Central memory CD8-positive, alpha-beta T cell (primary cell): Measurements from ENCODE around the gene KLHL14.

Experiments
- ATAC-seq: fragments of 150-1000 bp; cut with Tn5 transposase; replicated peaks from 2 replicates; pipeline ENCODE4 v1.10.0; 2022; ENCODE audit warnings: mild to moderate bottlenecking, moderate FRiP score, moderate number of reproducible peaks; ENCODE audit not compliant: poor library complexity, severe bottlenecking; ENCODE audit errors: extremely low read depth
- DNase-seq, 2 donors: peaks; one replicate each; pipeline ENCODE4 v3.0.0; 2021; ENCODE audit warnings: low spot score in 2 of 2
- H3K27ac Mint-ChIP-seq: one replicate; pipeline ENCODE4 v1.8.0; 2022; ENCODE audit warnings: low read depth, mild to moderate bottlenecking, moderate library complexity, mixed read lengths
- H3K27me3 Mint-ChIP-seq: one replicate; pipeline ENCODE4 v1.8.0; 2022; ENCODE audit warnings: mixed read lengths
- H3K36me3 Mint-ChIP-seq: one replicate; pipeline ENCODE4 v1.8.0; 2022; ENCODE audit warnings: mild to moderate bottlenecking, moderate library complexity, mixed read lengths; ENCODE audit not compliant: insufficient read depth
- H3K4me1 Mint-ChIP-seq: one replicate; pipeline ENCODE4 v1.8.0; 2022; ENCODE audit warnings: mixed read lengths
- H3K4me3 Mint-ChIP-seq: one replicate; pipeline ENCODE4 v1.8.0; 2022; ENCODE audit warnings: mild to moderate bottlenecking, moderate library complexity, mixed read lengths
- H3K9me3 Mint-ChIP-seq: one replicate; pipeline ENCODE4 v1.8.0; 2022; ENCODE audit warnings: mixed read lengths

Gene KLHL14

DNA sequence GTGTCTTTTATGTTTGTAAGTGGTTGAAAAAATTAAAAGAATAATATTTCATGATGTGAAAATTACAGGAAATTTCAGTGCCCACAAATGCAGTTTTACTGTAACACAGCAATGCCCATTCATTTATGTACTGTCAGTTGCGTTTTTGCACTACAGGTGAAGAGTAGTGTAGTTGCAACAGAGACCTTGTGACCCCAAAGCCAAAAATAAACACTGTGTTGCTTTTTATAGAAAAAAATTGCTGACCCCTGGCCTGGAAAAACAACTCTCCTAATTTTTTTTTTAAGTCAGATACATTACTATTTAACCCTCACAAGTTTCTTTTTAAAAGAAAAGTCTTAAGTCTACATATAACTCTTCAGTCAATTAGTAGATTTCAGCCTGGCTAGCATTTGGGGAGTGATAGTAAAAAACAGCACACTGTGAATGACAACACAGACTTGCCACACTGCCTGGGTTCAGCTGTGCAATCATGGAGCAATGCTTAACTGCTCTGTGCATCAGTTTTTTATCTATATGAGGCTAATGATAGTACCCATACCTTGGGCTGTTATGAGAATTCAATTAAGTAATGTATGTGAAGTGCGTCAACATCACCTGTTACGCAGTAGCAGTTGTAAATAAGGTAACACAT is 8.1 kb downstream of the KLHL14 start:
- H3K9me3 Mint-ChIP-seq: no peaks in the 10 kb centered on the region
- H3K27ac Mint-ChIP-seq: no peak overlapping the region
- H3K4me1 Mint-ChIP-seq: no peaks in the 10 kb centered on the region
- no peak for DNase-seq
- ATAC-seq: no peak
- H3K36me3 Mint-ChIP-seq: no peaks in the 10 kb centered on the region
- no peak overlapping the region for H3K4me3 Mint-ChIP-seq
- H3K27me3 Mint-ChIP-seq: peaks cover 17% of the 10 kb centered on the region

- ATAC-seq (no peak), DNase-seq (no peak)
- H3K9me3 Mint-ChIP-seq: no peaks in the 10 kb centered on the region
- no peak overlapping the region for H3K27ac Mint-ChIP-seq
- no peaks in the 10 kb centered on the region for H3K36me3 Mint-ChIP-seq
- no peaks in the 10 kb centered on the region for H3K4me1 Mint-ChIP-seq
- H3K27me3 Mint-ChIP-seq: peaks cover 3% of the 10 kb centered on the region
- H3K4me3 Mint-ChIP-seq: no peak overlapping the region
Measured at GRCh38 chr18:32763293-32763692, 9.5 kb downstream of the KLHL14 start.

DNA sequence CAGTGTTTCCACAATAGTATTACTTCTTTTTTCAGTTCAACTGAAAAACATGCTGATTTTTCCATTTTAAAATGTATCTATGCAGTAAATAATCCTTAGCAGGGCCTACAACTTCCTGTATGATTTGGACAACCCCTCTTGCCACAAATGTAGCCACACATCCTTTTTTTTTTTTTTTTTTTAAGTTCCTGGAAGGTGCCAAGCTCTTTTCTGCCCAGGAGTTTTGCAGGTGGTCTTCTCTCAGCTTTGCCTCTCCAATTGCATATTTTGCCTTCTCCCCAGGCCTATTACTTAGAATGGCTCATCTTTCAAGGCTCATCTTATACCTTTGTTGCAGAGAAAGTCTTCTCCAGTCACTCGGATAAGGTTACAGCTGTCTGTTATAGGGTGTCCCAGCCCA is 11.6 kb downstream of the KLHL14 start:
- H3K4me1 Mint-ChIP-seq: no peaks in the 10 kb centered on the region
- ATAC-seq (no peak), DNase-seq (no peak)
- no peaks in the 10 kb centered on the region for H3K9me3 Mint-ChIP-seq
- H3K27me3 Mint-ChIP-seq: no peaks in the 10 kb centered on the region
- H3K27ac Mint-ChIP-seq: no peak overlapping the region
- H3K36me3 Mint-ChIP-seq: no peaks in the 10 kb centered on the region
- H3K4me3 Mint-ChIP-seq: no peak overlapping the region

DNA sequence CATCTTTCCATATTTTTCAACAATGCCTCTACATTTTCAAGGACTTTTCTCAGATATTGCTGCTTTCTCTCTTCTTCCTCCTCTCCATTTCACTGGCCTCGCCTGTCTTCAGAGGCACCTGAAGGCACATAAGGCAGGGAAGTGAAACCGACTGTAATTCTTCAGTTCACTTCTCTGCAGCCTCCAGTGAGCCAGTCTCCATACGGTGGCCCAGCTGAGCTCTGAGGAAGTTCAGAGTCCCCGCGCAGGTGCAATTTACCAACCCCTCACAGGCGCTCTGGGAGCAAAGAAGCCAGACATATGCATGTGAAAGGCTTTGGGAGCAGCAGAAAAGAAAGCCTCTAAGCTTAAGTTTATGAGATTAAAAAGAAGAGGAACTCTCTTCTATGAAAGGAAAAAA is 12.4 kb downstream of the KLHL14 start:
- Mint-ChIP-seq H3K36me3 (no peaks in the 10 kb centered on the region), H3K27ac (no peak overlapping the region), H3K4me3 (no peak overlapping the region), H3K9me3 (no peaks in the 10 kb centered on the region), H3K27me3 (peaks cover 5% of the 10 kb centered on the region), H3K4me1 (no peaks in the 10 kb centered on the region)
- ATAC-seq (no peak), DNase-seq (no peak)

- Mint-ChIP-seq H3K4me3 (no peak overlapping the region), H3K27ac (no peak overlapping the region), H3K9me3 (no peaks in the 10 kb centered on the region), H3K36me3 (peaks cover 1% of the 10 kb centered on the region), H3K27me3 (peaks cover 12% of the 10 kb centered on the region), H3K4me1 (no peaks in the 10 kb centered on the region)
- ATAC-seq: no peak
- DNase-seq: no peak
Measured at GRCh38 chr18:32759611-32760167, 13.1 kb downstream of the KLHL14 start.

DNA sequence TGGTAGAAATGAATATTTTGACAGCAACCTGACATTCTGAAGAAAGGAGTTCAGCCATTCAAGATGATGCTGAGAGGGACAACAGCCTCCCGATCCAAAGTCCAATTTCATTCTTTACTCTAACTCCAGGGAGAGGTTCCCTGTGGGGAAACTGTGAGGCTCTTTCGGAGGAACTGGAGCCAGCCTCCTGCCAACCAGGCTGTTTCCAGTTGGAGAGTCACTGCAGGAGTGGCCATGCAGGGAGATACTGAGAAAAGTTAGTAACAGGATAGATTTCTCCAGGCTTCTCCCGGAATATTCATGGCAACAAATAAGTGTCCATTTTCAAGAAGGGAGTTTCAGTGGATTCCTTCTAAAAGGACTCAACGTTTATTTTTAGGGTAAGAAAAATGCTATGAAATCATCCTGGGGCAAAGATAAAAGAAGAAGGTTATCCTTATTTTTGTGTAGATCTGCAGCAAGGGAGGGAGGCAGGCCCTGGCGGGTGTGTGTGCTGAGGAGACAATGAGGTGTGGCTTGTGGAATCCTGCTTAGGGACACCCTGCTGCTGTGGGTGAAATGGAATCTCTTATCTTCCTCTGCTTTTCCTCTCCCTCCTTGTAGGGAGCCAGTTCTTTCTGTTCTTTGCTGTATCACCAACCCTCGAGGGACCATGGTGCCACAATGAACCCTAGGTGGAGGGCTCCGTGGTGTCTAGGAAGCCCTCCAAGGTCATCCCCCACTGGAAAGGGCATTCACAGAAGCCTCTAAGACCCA is 18.1 kb downstream of the KLHL14 start:
- Mint-ChIP-seq H3K27me3 (peaks cover 47% of the 10 kb centered on the region), H3K27ac (no peak overlapping the region), H3K9me3 (no peaks in the 10 kb centered on the region), H3K4me1 (peaks cover 6% of the 10 kb centered on the region), H3K4me3 (no peak overlapping the region), H3K36me3 (peaks cover 2% of the 10 kb centered on the region)
- DNase-seq (no peak), ATAC-seq (no peak)

DNA sequence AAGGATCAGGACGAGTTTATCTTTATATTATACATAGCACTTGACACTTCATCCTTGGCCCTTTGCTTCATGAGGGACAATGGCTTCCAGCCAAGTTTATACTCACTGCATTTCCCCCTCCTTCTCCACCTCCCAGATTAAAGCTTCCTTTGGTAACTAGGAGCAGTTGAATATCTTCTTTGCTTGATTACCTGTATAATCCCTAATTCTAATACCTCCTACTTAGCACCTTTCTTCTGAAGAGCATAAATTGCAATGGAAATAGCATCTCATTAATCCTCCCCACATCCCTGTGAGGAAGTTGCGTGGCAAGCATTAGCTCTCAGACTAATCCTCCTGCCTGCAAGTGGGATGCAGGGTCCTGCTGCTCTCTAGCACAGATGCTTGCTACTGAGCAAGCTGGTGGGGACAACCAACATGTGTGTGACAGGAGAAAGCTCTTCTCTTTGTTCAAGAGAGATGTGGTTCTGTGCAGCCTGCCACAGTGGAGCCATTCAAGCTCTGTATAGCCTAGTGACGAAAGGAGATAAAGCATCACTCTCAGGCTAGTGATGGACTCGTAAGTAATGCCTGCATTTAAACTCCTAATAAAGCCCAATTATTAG is 19.1 kb downstream of the KLHL14 start:
- no peak for DNase-seq
- peaks cover 56% of the 10 kb centered on the region for H3K27me3 Mint-ChIP-seq
- H3K4me1 Mint-ChIP-seq: peaks cover 6% of the 10 kb centered on the region
- H3K9me3 Mint-ChIP-seq: no peaks in the 10 kb centered on the region
- H3K27ac Mint-ChIP-seq: no peak overlapping the region
- peaks cover 2% of the 10 kb centered on the region for H3K36me3 Mint-ChIP-seq
- no peak for ATAC-seq
- no peak overlapping the region for H3K4me3 Mint-ChIP-seq

GRCh38 chr18:32750328-32750727 is 22.5 kb downstream of the KLHL14 start:
- H3K4me3 Mint-ChIP-seq: no peak overlapping the region
- no peak for ATAC-seq
- peaks cover 2% of the 10 kb centered on the region for H3K36me3 Mint-ChIP-seq

DNA sequence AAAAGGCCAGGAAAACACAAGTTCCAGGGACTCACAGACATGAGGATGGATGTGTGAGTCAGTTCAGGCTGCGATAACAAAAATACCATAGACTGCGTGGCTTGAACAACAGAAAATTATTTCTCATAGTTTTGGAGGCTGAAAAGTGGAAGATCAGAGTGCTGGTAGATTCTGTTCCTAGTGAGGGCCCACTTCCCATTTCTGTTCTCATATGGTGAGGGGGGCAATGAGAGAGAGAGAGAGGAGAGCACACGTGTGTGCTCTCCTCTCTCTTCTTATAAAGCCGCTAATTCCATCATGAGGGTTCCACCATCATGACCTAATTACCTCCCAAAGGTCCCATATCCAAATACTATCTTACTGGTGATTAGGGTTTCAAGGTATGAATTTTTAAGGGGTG is 23.0 kb downstream of the KLHL14 start:
- Mint-ChIP-seq H3K4me1 (peaks cover 6% of the 10 kb centered on the region), H3K4me3 (no peak overlapping the region), H3K9me3 (no peaks in the 10 kb centered on the region), H3K27me3 (peaks cover 45% of the 10 kb centered on the region), H3K27ac (no peak overlapping the region), H3K36me3 (peaks cover 1% of the 10 kb centered on the region)
- no peak for DNase-seq
- no peak for ATAC-seq

More at GRCh38 chr18:32750328-32750727, 22.5 kb downstream of the KLHL14 start:
- no peak for DNase-seq
- no peak overlapping the region for H3K27ac Mint-ChIP-seq
- no peaks in the 10 kb centered on the region for H3K9me3 Mint-ChIP-seq
- H3K27me3 Mint-ChIP-seq: peaks cover 50% of the 10 kb centered on the region
- peaks cover 6% of the 10 kb centered on the region for H3K4me1 Mint-ChIP-seq

DNA sequence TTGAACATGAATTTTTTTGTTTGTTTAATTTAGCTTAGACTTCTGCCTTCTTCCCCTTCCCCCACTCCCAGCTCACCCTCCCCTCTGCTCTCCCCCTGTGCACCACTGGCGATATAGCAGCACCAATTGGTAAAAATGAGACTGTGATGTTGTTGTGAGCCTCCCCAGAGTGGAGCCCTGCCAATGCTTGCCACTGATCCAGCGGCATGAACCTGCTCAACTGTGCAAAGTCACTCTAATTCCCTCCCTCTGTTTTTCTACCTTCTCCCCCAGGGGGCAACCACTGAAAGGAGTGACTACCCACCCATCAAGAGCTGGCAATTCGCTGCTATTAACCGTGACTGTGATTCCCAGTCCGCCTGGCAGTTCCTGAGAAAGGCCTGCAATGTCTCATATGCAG is 30.2 kb downstream of the KLHL14 start:
- Mint-ChIP-seq H3K27me3 (peaks cover 23% of the 10 kb centered on the region), H3K4me1 (no peaks in the 10 kb centered on the region), H3K27ac (no peak overlapping the region), H3K4me3 (no peak overlapping the region), H3K9me3 (no peaks in the 10 kb centered on the region), H3K36me3 (no peaks in the 10 kb centered on the region)
- ATAC-seq (no peak), DNase-seq (no peak)

DNA sequence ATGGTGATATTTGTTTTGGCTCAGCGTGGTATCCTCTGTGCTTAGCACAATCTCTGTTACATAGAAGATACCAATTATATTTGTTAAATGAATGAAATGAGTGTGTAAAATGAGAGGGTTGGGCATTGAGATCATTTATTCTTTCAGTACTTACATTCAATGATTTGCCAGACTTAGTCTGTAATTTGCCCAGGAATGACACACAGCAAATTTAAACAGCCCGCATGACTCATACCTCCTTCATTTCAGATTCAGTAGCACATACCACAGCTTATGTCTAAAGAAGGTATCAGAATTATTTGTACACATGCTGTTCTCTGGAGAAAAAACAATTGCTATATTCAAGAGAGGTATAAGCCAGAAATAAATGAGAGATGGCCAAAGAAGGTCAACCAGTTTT is 37.0 kb downstream of the KLHL14 start:
- Mint-ChIP-seq H3K36me3 (no peaks in the 10 kb centered on the region), H3K27ac (no peak overlapping the region), H3K27me3 (peaks cover 8% of the 10 kb centered on the region), H3K9me3 (no peaks in the 10 kb centered on the region), H3K4me1 (peaks cover 5% of the 10 kb centered on the region), H3K4me3 (no peak overlapping the region)
- ATAC-seq (no peak), DNase-seq (no peak)

DNA sequence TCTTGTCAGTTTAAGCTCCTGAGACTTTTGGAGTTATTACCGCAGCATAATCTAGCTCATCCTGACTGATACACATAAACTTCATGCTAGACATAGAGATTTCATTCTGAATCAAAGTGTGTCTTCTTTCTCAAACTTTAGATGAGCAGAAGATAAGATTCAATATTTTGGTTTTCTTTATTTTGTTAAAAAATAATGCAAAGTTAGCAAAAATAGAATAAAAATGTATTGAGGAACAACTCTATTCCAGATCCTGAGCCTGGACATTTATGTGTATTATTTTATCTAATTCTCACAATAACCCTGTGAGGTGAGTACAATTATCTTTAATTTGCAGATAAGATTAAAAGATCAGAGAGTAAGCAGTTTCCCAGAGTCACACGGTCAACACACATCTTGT is 38.4 kb downstream of the KLHL14 start:
- no peak overlapping the region for H3K27ac Mint-ChIP-seq
- no peak overlapping the region for H3K4me3 Mint-ChIP-seq
- no peaks in the 10 kb centered on the region for H3K9me3 Mint-ChIP-seq
- ATAC-seq (no peak), DNase-seq (no peak)
- H3K36me3 Mint-ChIP-seq: no peaks in the 10 kb centered on the region
- H3K27me3 Mint-ChIP-seq: no peaks in the 10 kb centered on the region
- H3K4me1 Mint-ChIP-seq: peaks cover 17% of the 10 kb centered on the region

GRCh38 chr18:32732165-32732564 is 40.7 kb downstream of the KLHL14 start:
- no peaks in the 10 kb centered on the region for H3K27me3 Mint-ChIP-seq
- no peaks in the 10 kb centered on the region for H3K9me3 Mint-ChIP-seq
- H3K36me3 Mint-ChIP-seq: no peaks in the 10 kb centered on the region
- no peak for ATAC-seq
- H3K27ac Mint-ChIP-seq: no peak overlapping the region
- DNase-seq: no peak
- no peak overlapping the region for H3K4me3 Mint-ChIP-seq
- peaks cover 29% of the 10 kb centered on the region for H3K4me1 Mint-ChIP-seq
